HG03521 (cell line): ENCODE results near the gene CRYBA2.

Experiments
- ATAC-seq: cut with Tn5 transposase; IDR thresholded peaks from one replicate; pipeline ENCODE4 v1.9.1; 2021; ENCODE audit warnings: mild to moderate bottlenecking, moderate library complexity; ENCODE audit not compliant: unreplicated experiment

CRYBA2 gene

DNA sequence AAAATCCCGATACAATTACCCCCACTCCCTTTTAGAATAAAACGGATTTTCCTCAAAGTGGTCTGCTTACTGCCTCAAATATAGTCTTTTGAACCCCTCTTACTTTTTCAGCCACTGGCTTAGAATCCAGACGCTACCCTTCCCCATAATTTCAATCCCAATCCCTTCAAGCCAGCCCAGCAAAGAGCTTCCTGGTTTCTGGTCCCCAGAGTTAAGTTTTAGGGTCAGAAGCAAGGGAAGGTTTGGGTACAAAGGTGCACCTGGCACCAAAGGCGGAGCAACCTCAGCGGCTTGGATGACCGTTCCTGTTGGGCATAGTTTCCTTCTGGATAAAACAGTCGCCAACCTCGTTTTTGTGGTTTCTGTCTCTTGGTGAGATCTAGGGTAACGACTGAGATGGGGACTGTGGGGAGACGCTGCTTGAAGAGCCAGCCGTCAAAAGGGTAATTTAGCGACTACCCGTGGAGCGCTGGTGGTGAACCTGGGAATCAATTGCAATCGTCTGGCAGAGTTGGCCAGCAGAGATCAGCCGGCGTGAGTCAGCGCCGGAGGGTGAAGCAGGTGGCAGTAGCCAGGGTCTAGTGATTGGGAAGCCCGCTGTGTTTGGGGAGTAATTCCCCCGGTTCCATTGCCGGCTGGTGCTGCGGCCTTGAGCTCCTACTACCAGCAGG is 9.8 kb downstream of the CRYBA2 start:
- ATAC-seq: no peak

- no peak for ATAC-seq
These were observed 10.5 kb downstream of the CRYBA2 start for GRCh38 chr2:218982586-218983262.

GRCh38 chr2:218981881-218982585 is 11.2 kb downstream of the CRYBA2 start:
- no peak for ATAC-seq

DNA sequence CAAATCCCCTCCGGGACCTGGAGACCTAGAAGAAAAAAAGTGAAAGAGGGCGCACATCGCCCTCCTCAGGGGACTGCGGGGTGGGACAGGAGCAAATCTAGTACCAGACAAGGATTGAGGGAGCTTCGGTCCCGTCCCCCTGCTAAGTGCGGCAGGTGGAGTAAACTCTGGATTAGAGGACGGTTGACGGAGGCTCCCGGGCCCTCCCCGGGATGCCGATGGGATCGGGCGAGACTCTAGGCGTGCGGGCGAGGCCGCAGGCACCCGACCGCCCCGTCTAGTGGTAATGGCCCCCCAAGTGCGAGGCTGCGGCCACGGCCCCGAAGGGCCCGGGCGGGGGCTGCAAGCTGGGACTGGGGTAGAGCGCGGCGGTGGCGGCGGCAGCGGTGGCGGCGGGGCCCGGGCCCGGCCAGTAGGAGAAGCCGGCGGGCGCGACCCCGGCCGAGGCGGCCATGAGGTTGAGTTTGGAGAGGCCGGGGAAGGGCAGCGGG is 11.8 kb downstream of the CRYBA2 start:
- ATAC-seq: no peak

- no peak for ATAC-seq
These were observed 12.4 kb downstream of the CRYBA2 start for GRCh38 chr2:218980735-218981389.

- ATAC-seq: peak; percentile 87
These were observed 13.1 kb downstream of the CRYBA2 start for GRCh38 chr2:218979846-218980734.

GRCh38 chr2:218975060-218975777 is 18.0 kb downstream of the CRYBA2 start:
- no peak for ATAC-seq

DNA sequence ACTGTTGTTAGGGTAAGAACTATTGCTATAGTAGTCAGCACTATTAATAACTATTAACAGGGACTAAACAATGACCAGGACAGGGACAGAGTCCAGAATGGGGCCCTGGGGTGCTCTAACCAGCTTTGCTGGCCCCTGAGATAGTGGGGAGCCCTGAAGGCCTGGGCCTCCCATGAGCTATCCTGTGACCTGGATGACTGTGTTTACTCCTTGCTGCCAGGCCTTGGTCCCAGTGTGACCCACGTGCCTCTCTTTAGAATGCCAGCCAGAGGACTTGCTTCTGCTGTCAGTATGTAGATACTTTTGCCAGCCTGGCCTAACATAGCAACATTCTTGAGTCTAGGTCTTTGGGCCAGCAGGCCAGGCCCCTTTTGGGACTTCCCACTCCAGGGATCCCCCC is 22.3 kb downstream of the CRYBA2 start:
- no peak for ATAC-seq

DNA sequence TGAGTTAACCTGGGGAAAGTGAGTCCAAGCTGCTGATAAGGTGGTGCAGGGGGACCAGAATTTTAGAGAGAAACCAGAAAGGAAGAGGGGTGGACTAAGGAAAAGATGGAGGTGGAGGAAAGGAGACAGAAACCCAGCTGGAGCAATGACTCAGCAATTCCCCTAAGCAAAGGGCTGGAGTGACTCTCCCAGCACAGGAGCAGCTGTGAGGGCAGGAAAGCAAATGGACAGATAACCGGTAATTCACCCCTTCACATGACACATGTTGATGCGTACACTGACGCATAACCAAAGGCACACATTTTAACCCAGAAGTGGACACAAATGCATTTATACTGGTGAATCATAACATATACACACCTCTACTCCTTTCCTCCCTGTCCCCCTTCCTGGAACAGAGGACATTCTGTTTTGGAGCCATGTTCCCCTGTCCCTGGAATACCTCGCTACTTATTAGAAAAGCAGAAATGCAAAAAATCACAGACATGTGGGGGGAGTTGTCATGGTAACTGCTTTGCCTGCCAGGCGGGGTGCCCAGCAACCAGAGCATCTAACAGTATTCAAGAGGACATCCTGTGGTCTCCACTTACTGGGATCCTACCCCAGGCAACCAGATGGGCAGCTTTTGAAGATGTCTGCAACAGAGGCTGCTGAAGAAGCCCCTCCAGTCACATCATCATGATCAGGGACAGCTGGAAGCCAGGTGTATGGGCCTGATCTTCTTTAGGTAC is 29.0 kb downstream of the CRYBA2 start:
- ATAC-seq: no peak

GRCh38 chr2:218963601-218964000 is 29.6 kb downstream of the CRYBA2 start:
- no peak for ATAC-seq

- no peak for ATAC-seq
These were observed 30.2 kb downstream of the CRYBA2 start for GRCh38 chr2:218962859-218963492.

DNA sequence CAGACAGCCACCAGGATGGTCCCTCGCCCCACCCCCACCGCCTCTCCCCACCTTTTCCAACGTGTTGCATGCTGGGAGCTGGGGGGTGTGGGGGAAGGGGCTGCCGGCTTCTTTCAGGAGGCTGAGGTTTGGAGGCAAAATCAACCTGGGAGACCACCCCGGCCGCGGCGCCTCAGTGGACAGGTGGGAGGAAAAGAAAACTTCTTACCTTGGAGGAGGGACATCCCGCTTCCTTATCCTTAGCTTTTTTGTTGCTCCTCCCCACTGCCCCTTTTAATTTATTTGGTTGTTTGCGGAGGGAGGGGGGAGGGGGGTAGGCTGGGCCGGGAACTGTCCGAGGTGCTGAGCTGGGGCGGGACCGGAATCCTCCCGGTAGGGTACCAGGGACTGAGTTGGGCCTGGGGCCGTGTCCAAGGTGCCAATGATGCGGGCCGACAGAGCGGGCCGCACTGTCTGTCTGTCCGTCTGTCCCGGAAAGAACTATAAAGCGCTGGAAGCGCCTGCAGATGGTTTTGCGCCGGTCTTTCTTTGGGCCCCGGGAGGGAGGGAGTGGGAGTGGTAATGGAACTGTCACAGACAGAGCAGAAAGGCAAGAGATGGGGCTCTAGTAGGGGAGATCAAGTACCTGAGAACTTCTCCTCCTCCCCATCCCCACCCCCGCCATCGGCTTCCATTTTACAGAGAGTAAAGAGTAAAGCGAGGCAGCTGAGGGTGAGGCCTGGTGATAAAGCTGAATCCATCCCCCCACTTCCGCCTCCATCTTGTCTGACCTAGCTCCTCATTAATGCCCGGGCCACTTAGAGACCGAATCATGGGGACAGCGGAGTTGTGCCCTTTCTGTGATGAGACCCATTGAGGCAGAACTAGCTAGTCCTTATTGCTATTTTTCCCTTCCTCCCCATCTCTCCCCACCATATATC is 31.3 kb downstream of the CRYBA2 start:
- ATAC-seq: no peak

- no peak for ATAC-seq
These were observed 32.0 kb downstream of the CRYBA2 start for GRCh38 chr2:218961229-218961628.

GRCh38 chr2:218960309-218961165 is 32.7 kb downstream of the CRYBA2 start:
- ATAC-seq: no peak

DNA sequence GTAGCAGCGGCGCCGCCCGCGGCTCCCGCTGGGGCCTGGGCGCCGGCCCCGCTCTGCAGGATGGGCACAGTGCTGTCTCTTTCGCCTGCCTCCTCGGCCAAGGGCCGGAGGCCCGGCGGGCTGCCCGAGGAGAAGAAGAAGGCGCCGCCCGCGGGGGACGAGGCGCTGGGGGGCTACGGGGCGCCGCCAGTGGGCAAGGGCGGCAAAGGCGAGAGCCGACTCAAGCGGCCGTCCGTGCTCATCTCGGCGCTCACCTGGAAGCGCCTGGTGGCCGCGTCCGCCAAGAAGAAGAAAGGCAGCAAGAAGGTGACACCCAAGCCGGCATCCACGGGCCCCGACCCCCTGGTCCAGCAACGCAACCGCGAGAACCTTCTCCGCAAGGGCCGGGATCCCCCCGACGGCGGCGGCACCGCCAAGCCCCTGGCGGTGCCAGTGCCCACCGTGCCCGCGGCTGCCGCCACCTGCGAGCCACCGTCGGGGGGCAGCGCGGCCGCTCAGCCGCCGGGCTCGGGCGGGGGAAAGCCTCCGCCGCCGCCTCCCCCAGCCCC is 33.4 kb downstream of the CRYBA2 start:
- ATAC-seq: no peak

- peak; percentile 94 for ATAC-seq
These were observed 34.0 kb downstream of the CRYBA2 start, which contains the start of gene CDK5R2 for GRCh38 chr2:218959141-218959731. Gene CDK5R2 (plus strand): TSS chr2:218959666. CDS start chr2:218959821, 155 bp downstream.
